OCI-LY3 (cell line): ENCODE measurements around the gene YWHAB.

Experiments
- EZH2phosphoT487 ChIP-seq: fragments of 200-600 bp; shearing (Covaris generic); IDR thresholded peaks from 2 replicates; pipeline ENCODE4 v1.6.1; 2018; ENCODE audit warnings: antibody characterized with exemption, mixed run types, low read depth
- TF ChIP-seq, protein P1 (sequence below): fragments of 200-600, 300-600 bp; sonication (generic); IDR thresholded peaks from 2 replicates; pipeline ENCODE4 v1.5.1; 2014; ENCODE audit warnings: antibody characterized with exemption, low read length, low read depth

DNA sequence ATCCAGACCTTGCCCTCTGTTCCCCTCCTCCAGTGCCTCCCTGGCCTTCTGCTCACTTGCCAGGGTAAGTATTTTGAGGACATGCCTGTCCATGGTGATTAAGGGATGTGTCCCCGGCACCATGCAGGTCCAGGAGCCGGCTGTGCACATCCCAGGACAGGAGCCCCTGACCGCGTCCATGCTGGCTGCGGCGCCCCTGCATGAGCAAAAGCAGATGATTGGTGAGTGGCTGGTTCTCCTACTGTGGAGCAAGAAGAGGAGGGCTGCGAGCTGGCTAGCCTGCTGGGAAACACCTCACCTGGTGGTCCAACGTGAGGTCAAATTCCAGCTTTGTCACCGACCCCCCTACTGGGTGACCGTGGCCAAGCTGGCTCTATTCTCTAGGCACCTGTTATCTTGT, 51.0 kb downstream of the YWHAB start:
- TF ChIP-seq, protein P1, sequence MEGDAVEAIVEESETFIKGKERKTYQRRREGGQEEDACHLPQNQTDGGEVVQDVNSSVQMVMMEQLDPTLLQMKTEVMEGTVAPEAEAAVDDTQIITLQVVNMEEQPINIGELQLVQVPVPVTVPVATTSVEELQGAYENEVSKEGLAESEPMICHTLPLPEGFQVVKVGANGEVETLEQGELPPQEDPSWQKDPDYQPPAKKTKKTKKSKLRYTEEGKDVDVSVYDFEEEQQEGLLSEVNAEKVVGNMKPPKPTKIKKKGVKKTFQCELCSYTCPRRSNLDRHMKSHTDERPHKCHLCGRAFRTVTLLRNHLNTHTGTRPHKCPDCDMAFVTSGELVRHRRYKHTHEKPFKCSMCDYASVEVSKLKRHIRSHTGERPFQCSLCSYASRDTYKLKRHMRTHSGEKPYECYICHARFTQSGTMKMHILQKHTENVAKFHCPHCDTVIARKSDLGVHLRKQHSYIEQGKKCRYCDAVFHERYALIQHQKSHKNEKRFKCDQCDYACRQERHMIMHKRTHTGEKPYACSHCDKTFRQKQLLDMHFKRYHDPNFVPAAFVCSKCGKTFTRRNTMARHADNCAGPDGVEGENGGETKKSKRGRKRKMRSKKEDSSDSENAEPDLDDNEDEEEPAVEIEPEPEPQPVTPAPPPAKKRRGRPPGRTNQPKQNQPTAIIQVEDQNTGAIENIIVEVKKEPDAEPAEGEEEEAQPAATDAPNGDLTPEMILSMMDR, result no peak
- TF ChIP-seq EZH2phosphoT487, result no peak
